GM21529 (cell line): ENCODE results near the gene CRABP2.

Experiments
- ATAC-seq: cut with Tn5 transposase; IDR thresholded peaks from one replicate; pipeline ENCODE4 v1.9.1; 2021; ENCODE audit not compliant: unreplicated experiment

The CRABP2 gene

GRCh38 chr1:156691665-156692440 is 13.5 kb downstream of the CRABP2 start:
- ATAC-seq = no peak

GRCh38 chr1:156691191-156691590 is 14.2 kb downstream of the CRABP2 start:
- ATAC-seq = no peak

- no peak for ATAC-seq
Observed at GRCh38 chr1:156690675-156691036, 14.7 kb downstream of the CRABP2 start.

- no peak for ATAC-seq
Observed at GRCh38 chr1:156689953-156690674, 15.3 kb downstream of the CRABP2 start.

- peak; percentile 73 for ATAC-seq
Observed at GRCh38 chr1:156689035-156689952, 16.1 kb downstream of the CRABP2 start.

GRCh38 chr1:156684227-156684782 is 21.1 kb downstream of the CRABP2 start:
- no peak for ATAC-seq

GRCh38 chr1:156682166-156682890 is 23.1 kb downstream of the CRABP2 start:
- no peak for ATAC-seq

GRCh38 chr1:156681196-156681960 is 24.0 kb downstream of the CRABP2 start:
- no peak for ATAC-seq

GRCh38 chr1:156680056-156680455 is 25.3 kb downstream of the CRABP2 start:
- no peak for ATAC-seq

- no peak for ATAC-seq
Observed at GRCh38 chr1:156677616-156678596, 27.5 kb downstream of the CRABP2 start.

- no peak for ATAC-seq
Observed at GRCh38 chr1:156676820-156677615, 28.4 kb downstream of the CRABP2 start, which contains the start of gene NES. Gene NES, minus strand, starts transcription at chr1:156677407. Its CDS starts 143 bp downstream, at chr1:156677264.

- ATAC-seq = no peak
Observed at GRCh38 chr1:156676114-156676819, 29.1 kb downstream of the CRABP2 start.

GRCh38 chr1:156675210-156676113 is 29.9 kb downstream of the CRABP2 start:
- no peak for ATAC-seq

- no peak for ATAC-seq
Observed at GRCh38 chr1:156673387-156674121, 31.8 kb downstream of the CRABP2 start.

- ATAC-seq = no peak
Observed at GRCh38 chr1:156671804-156672203, 33.6 kb downstream of the CRABP2 start.
